ENCODE data around the gene SLC28A1. TPM values are rescaled to one million over a fixed set of nuclear protein-coding genes. Genes with fewer than 3 reads are reported as not detected.

Gene SLC28A1
- total and polyA plus RNA-seq, 9 donors, result 0.02 to 0.92 (median 0.18) TPM; not detected in 3

DNA sequence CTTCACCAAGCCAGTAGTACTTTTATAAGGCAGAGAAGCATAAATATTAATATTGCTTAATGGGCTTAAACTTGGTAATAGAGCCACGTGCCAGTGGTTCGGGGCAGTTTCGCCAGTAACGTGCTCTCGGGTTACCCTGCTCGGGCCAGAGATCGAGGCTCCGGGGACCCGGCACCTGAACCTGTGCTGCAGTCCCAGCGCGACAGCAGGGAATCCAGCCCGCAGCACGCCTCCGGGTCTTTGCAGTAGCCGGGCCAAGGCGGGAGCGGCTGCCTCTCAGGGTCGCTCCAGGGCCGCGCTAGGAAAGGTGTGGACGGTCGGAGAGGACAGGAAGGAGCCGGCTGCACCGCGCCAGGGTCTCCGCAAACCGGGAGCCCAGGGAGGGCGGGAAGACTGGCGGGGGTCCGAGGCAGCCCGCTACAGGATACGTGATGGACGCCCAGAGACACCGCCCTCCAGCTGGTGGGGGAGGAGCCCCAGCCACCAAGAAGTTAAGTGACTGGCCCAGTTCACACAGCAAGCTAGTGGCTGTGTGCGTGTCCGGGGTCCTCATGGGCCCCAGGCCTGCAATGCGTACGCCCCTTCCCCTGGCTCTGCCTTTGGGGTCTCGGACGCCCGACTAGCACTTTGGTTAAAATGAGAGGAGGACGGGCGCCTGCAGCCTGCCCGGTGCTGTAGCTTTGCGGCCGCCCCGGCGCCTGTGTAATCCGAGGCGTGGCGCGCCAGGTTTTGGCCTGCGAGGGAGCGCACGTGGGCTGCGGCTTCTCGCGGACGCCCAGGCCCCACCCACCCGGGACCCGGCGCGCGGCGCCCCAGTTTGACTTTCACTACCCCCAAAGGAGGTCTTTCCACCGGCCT lies 96.0 kb downstream of the SLC28A1 start:
- Histone ChIP-seq H3K9me3 (no peaks in the 10 kb centered on the region), H3K27ac (peak overlapping the region; percentile 90 to 91), H3K4me1 (ENCODE audit: insufficient read depth) (peaks cover 3% of the 10 kb centered on the region), H3K4me3 (peak overlapping the region; percentile 79), H3K36me3 (no peaks in the 10 kb centered on the region), H3K27me3 (no peaks in the 10 kb centered on the region)
- DNase-seq, result peak; percentile 81 to 90 (median 87)
- 0% methylated on average over 53 to 66 of the region's 66 CpGs for WGBS, 3 donors
- TF ChIP-seq EP300 (IDR thresholded peaks at IDR 0.05), result no peak
- peak; percentile 37 for TF ChIP-seq POLR2A (IDR thresholded peaks at IDR 0.05)
- TF ChIP-seq, protein P1, sequence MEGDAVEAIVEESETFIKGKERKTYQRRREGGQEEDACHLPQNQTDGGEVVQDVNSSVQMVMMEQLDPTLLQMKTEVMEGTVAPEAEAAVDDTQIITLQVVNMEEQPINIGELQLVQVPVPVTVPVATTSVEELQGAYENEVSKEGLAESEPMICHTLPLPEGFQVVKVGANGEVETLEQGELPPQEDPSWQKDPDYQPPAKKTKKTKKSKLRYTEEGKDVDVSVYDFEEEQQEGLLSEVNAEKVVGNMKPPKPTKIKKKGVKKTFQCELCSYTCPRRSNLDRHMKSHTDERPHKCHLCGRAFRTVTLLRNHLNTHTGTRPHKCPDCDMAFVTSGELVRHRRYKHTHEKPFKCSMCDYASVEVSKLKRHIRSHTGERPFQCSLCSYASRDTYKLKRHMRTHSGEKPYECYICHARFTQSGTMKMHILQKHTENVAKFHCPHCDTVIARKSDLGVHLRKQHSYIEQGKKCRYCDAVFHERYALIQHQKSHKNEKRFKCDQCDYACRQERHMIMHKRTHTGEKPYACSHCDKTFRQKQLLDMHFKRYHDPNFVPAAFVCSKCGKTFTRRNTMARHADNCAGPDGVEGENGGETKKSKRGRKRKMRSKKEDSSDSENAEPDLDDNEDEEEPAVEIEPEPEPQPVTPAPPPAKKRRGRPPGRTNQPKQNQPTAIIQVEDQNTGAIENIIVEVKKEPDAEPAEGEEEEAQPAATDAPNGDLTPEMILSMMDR (IDR thresholded peaks at IDR 0.05), result peak in 1 of 3 donors; percentile 42
- intact Hi-C loops (cut with DNase I), result no loop called here

DNA sequence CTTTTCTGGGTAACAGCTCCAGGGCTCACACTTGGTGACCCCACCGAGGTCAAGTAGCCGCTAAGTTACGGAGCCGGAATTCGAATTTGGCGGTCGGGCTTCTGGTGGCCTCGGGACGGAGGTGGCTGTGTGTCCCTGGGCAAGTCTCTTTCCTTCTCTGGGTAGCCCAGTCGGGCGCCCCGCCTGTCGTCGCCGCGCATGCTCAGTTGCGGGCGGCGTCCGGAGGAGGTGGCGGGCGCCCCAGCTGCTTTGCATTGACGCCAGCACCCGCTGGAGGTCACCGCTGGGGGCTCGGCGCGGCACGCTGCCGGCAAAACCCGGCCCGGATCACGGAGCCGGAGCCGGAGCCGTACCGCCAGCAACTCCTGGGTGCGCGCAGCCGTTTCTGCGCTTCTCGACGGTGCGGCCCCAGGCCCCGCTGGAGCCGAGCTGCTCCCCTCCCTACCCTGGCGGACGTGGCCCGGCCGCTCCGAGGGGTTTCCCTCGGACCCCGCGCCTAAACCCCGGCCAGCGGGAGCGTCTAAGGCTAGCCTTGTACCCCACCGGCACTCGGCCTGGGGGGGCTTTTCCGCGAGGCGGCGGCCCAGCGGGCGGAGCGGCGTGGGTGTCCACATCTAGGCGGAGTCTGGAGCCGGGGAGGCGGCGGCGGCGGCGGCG lies 96.7 kb downstream of the SLC28A1 start:
- peak overlapping the region; percentile 79 for H3K4me3 ChIP-seq
- peak overlapping the region; percentile 90 to 91 for H3K27ac ChIP-seq
- TF ChIP-seq POLR2A (IDR thresholded peaks at IDR 0.05), result peak; percentile 78
- no peak for TF ChIP-seq EP300 (IDR thresholded peaks at IDR 0.05)
- TF ChIP-seq, protein P1 (IDR thresholded peaks at IDR 0.05), result peak; percentile 18 to 80 (median 61)
- H3K9me3 ChIP-seq, result no peaks in the 10 kb centered on the region
- no peaks in the 10 kb centered on the region for H3K36me3 ChIP-seq
- peaks cover 6% of the 10 kb centered on the region for H3K4me1 ChIP-seq (ENCODE audit: insufficient read depth)
- intact Hi-C loops (cut with DNase I), result no loop called here
- peak; percentile 92 to 97 (median 95) for DNase-seq
- no peaks in the 10 kb centered on the region for H3K27me3 ChIP-seq
- WGBS, 3 donors, result 0 to 1% (median 1%) methylated on average over 32 to 75 of the region's 75 CpGs

DNA sequence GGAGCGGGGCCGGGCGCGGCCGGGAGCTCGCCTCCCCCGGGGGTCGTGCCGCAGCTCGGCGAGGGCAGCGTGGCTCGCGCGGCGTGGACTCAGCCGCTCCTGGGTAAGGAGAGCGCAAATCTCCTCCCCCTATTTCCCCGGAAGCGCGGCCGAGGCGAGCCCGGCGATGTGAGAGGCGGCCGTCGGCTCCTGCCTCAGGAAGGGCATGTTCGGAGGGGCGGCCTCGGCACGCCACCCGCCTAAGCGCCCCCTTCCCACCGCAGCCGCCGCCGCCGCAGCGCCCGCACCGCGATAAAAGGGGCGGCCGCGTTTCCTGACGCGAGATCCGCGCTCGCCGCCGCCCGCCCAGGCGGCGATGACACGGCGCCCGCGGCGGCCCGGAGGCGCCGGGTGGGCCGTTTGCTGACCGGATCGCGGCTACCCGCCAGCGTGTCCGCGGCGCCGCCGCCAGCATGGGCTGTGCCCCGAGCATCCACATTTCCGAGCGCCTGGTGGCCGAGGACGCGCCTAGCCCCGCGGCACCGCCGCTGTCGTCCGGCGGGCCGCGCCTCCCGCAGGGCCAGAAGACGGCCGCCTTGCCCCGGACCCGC lies 97.3 kb downstream of the SLC28A1 start, which contains the start of gene PDE8A:
Gene PDE8A, plus strand, starts transcription at position 146 of the 590 bp plus-strand sequence. Its CDS starts 307 bp downstream, at position 453.
- Histone ChIP-seq H3K9me3 (no peaks in the 10 kb centered on the region), H3K36me3 (no peaks in the 10 kb centered on the region), H3K4me1 (ENCODE audit: insufficient read depth) (peaks cover 7% of the 10 kb centered on the region), H3K27ac (peak within 1 kb of the TSS; percentile 90 to 91), H3K27me3 (no peaks in the 10 kb centered on the region), H3K4me3 (peak within 1 kb of the TSS; percentile 79)
- peak in 2 of 5 donors; percentile 15 to 31 for DNase-seq
- intact Hi-C loops (cut with DNase I), result no loop called here
- WGBS, 3 donors, result 0 to 1% (median 0%) methylated on average over 28 to 95 of the region's 95 CpGs
- TF ChIP-seq POLR2A (IDR thresholded peaks at IDR 0.05), result no peak
- TF ChIP-seq, protein P1 (IDR thresholded peaks at IDR 0.05), result peak in 1 of 3 donors; percentile 15

DNA sequence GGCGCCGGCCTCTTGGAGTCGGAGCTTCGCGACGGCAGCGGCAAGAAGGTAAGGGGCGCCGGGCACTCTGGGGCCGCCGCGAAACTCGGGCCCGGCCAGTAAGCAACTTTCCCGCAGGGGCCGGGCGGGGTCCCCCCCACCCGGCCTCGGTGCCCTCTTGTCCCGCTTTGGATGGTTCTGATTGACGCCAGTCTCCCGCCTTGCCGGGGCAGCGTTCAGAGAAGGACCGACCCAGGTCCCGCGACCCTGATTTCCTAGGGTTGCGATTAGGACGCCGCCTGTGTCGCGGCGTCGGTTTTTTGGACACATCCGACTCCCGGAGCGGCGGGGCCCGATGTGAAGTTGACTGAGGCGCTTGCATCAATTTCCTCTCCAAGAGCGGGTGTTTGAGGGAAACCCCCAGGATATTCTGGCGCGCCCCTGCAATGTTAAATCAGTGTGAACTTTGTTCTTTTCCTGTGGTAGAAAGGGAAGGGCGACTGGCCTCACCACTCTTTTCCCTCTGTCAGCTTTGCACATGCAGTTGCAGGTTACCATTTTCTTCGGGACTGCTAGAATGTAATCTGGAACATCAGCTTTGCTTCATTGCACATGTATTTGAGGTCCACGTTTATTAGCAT lies 97.9 kb downstream of the SLC28A1 start:
- no peak for TF ChIP-seq POLR2A (IDR thresholded peaks at IDR 0.05)
- TF ChIP-seq, protein P1 (IDR thresholded peaks at IDR 0.05), result no peak
- TF ChIP-seq EP300 (IDR thresholded peaks at IDR 0.05), result no peak
- Histone ChIP-seq H3K27ac (peak overlapping the region; percentile 90 to 91), H3K4me1 (ENCODE audit: insufficient read depth) (peaks cover 7% of the 10 kb centered on the region), H3K36me3 (no peaks in the 10 kb centered on the region), H3K4me3 (peak overlapping the region; percentile 79), H3K27me3 (no peaks in the 10 kb centered on the region), H3K9me3 (no peaks in the 10 kb centered on the region)
- WGBS, 3 donors, result 1 to 2% (median 1%) methylated on average over 29 to 46 of the region's 46 CpGs
- intact Hi-C loops (cut with DNase I), result no loop called here
- peak; percentile 22 to 56 (median 46) for DNase-seq

All from ovary (tissue), 9 donors.